22Rv1 (cell line): Measurements from ENCODE around the gene GUCA2B.

ENCODE experiments used
- ZFX ChIP-seq: fragments of 450-650 bp; IDR thresholded peaks from 2 replicates; pipeline ENCODE4 v1.6.1; 2017; ENCODE audit warnings: antibody characterized with exemption, borderline replicate concordance
- TF ChIP-seq, protein P1 (sequence below): fragments of 450-650 bp; IDR thresholded peaks from 2 replicates; pipeline ENCODE4 v1.5.1; 2017; ENCODE audit warnings: mild to moderate bottlenecking

DNA sequence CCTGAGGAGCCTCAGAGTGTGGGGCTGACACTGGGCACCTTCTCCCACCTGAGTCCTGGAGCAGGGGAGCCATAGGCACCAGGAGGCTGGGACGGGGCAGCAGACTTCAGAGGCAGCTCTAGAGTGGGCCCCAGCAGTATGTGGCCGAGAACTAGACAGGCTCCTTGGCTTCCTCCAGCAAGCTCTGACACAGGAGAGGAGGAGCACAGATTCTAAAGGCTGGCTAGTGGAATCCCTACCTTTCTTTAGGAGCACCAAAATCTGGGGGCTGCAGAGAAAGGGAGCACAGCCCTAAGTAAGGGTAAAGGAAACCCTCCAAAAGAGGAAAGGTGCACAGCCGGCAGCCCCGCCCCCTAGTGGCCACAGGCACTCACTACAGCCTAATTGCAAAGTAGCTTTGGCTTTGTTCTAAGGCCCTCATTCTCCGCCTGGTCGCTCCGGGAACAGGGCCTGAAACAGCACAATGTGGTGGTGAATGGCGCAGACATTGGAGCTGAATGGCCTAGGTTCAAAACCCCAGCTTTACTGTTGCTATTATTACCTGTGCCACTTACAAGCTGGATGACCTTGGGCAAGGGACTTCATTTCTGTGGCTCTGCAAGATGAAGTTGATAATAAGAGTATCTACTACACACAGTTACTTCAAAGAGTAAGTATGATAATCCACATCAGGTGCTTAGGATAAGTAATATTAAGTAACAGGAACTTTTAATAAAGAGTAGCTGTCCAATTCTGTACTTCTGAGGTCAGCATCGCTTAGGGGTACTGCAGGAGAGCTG, 20.1 kb downstream of the GUCA2B start:
- TF ChIP-seq, protein P1, sequence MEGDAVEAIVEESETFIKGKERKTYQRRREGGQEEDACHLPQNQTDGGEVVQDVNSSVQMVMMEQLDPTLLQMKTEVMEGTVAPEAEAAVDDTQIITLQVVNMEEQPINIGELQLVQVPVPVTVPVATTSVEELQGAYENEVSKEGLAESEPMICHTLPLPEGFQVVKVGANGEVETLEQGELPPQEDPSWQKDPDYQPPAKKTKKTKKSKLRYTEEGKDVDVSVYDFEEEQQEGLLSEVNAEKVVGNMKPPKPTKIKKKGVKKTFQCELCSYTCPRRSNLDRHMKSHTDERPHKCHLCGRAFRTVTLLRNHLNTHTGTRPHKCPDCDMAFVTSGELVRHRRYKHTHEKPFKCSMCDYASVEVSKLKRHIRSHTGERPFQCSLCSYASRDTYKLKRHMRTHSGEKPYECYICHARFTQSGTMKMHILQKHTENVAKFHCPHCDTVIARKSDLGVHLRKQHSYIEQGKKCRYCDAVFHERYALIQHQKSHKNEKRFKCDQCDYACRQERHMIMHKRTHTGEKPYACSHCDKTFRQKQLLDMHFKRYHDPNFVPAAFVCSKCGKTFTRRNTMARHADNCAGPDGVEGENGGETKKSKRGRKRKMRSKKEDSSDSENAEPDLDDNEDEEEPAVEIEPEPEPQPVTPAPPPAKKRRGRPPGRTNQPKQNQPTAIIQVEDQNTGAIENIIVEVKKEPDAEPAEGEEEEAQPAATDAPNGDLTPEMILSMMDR: peak; percentile 98
- TF ChIP-seq ZFX: no peak
